Activated CD4-positive, alpha-beta T cell treated with anti-CD3 and anti-CD28 coated beads, Interleukin-2, amount 10 ng/mL, durations not matched to agents 7 days and 5 days (primary cell): ENCODE measurements around the gene RCOR1. TPM values are rescaled to one million over a fixed set of nuclear protein-coding genes. Genes with fewer than 3 reads are reported as not detected.
"Not testable (repeated sequence)": the region's sequence is repeated elsewhere in the genome, so short reads cannot be mapped to it uniquely, and the experiment has no call there.

ENCODE experiments used
- CTCF ChIA-PET: fragments of 350-600 bp; sonication (Branson Sonifier 250); formaldehyde crosslinking; loops from one replicate; lab custom pipeline; 2021; ENCODE audit warnings: antibody characterized with exemption; lab: Charles Lee
- POLR2A ChIA-PET: fragments of 350-600 bp; sonication (Branson Sonifier 250); formaldehyde crosslinking; loops from one replicate; lab custom pipeline; 2021; ENCODE audit warnings: antibody characterized with exemption; lab: Charles Lee
- DNase-seq: peaks from one replicate; pipeline ENCODE4 v3.0.0-alpha.2; 2020
- H3K27ac Mint-ChIP-seq: one replicate; pipeline ENCODE4 v1.8.0; 2021; ENCODE audit warnings: mild to moderate bottlenecking, moderate library complexity, mixed read lengths
- H3K27me3 Mint-ChIP-seq: one replicate; pipeline ENCODE4 v1.8.0; 2021; ENCODE audit warnings: mixed read lengths
- H3K36me3 Mint-ChIP-seq: one replicate; pipeline ENCODE4 v1.8.0; 2021; ENCODE audit warnings: low read depth, mixed read lengths
- H3K4me1 Mint-ChIP-seq: one replicate; pipeline ENCODE4 v1.8.0; 2021; ENCODE audit warnings: mixed read lengths
- H3K4me3 Mint-ChIP-seq: one replicate; pipeline ENCODE4 v1.8.0; 2021; ENCODE audit warnings: mild to moderate bottlenecking, moderate library complexity, mixed read lengths
- H3K9me3 Mint-ChIP-seq: one replicate; pipeline ENCODE4 v1.8.0; 2021; ENCODE audit warnings: mixed read lengths
- total RNA-seq, 2 experiments: library from RNA; stranded (reverse); gene quantifications; one replicate each; pipeline ENCODE4 v1.2.3, GENCODE V29; 2021

Gene RCOR1
- total RNA-seq, result 10 to 100 TPM; 21.7 to 23.7 TPM

DNA sequence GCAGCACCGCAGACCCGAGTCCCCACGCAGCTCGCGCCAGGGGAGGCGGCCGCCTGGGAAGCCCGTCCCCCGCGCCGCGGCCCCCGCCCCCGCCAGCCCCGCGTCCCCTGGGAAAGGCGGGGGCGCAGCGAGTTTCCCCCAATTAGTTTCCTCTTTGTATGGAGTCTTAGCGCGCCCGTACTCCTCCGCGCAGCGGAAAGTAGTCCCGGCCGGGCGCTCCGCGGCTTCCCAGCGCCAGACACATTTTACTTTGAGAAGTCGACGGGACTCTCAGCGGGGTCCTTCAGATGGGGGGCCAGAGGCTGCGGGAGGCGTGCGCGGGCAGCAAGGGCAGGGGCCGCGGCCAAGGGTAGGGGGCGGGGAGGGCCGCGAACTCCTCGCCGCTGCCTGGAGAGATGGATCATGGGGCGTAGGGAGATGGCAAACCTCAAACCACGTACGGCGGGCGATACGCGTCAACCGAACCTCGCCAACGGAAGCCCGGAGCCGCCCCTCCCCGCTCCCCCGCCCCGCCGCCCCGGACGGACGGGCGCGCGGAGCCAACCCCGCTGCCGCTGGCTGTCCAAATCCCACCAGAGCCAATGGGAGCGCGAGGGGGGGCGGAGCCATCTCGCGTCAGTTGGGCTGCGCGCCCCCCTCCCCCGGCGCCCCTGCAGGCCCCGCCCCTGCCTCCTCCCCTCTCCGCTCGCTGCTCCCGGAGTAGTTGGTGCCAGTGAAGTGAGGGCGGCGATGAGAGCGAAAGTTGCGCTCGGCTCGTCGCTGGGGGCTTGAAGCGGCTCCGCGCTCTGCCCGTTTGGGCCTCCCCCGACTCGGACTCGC lies at the start of gene RCOR1:
TSS of gene RCOR1 (plus strand) at position 706 of the 819 bp plus-strand sequence. CDS start 238 bp downstream, outside the sequence.
- CTCF ChIA-PET, result no interaction called here

DNA sequence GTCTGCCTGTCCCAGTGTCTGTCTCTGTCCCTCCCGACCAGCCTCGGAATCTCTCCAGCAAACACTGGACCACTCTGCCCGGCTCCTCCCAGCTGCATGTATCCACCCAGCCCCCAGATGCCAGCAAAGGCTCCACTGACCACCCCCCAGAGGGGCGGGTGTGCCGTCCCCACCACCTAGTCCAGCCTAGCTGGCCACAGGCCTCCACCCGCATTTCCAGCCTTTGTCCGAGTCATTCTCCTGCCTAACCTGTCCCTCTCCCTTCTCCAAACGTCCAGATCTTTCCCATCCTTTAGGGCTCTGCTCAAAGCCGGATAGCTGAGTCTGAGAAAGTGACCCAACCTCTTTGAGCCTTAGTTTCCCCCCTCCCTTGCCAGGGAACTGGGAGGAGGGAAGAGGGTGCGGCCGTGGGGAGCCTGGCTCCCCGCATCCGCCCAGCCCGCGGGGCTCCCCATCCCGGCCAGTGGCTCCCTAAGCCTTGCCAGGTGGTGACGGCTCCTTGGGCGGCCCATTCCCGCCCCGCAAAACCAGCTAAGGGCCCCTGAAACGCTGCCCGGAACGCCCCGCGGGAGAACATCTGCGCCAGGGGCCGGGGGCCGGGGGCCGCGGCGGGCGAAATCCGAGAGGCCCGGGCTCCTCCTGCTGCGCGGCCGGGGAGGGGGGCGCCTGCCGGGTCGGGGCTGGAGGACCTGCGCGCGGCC lies 48.3 kb upstream of the RCOR1 start:
- Mint-ChIP-seq H3K4me3 (peak overlapping the region; percentile 19), H3K36me3 (no peaks in the 10 kb centered on the region), H3K4me1 (peaks cover 6% of the 10 kb centered on the region), H3K9me3 (peaks cover 5% of the 10 kb centered on the region), H3K27me3 (peaks cover 42% of the 10 kb centered on the region), H3K27ac (no peak overlapping the region)
- CTCF ChIA-PET, result interaction anchor here (0.8 to 1.9 kb wide), 2 partner anchors 19 to 51 kb away, joined by 3 to 4 read pairs; no protein-coding TSS in a partner anchor
- no peak for DNase-seq
- POLR2A ChIA-PET, result no interaction called here

More for the DNA sequence above, at the start of gene RCOR1:
- Mint-ChIP-seq H3K4me1 (peaks cover 25% of the 10 kb centered on the region), H3K27me3 (peaks cover 2% of the 10 kb centered on the region), H3K36me3 (peaks cover 5% of the 10 kb centered on the region), H3K27ac (peak within 1 kb of the TSS; percentile 97), H3K9me3 (no peaks in the 10 kb centered on the region), H3K4me3 (peak within 1 kb of the TSS; percentile 92)
- DNase-seq, result peak; percentile 98
- POLR2A ChIA-PET, result no interaction called here

DNA sequence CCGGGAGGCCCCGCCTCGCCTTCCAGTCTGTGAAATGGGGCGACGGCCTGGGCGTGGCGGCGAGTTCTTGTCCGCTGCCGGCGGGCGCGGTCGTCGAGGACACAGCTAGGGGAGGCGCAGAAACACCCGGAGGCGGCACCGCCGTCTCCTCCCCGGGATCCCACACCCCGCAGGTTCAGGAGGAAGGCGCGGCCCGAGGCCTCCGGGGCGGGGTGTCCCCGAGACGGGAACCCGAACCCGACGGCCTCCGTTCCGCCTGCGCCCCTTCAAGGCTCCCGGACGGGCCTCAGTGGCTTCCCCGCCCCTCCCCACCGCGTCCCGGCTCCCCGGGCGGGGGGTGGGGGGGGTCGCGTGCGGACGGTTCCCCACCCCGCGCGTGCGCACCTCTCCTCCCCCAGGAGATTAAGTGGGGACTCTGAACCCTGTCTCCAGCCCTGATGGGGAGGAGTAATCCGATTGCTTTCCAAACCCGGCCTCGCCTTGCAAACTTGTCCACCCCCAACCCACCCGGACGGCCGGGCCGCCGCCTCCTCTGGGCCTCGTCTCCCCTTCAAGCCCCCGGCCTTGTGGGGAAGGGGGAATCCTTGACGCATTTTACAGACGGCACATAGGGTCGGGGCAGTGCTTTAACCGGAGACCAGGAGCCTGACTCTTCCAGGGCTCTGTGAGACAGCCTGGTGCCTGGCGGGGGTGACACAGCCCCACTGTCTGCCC lies 47.5 kb upstream of the RCOR1 start:
- Mint-ChIP-seq H3K27ac (no peak overlapping the region), H3K36me3 (no peaks in the 10 kb centered on the region), H3K27me3 (peaks cover 42% of the 10 kb centered on the region), H3K9me3 (peaks cover 5% of the 10 kb centered on the region), H3K4me1 (peaks cover 6% of the 10 kb centered on the region), H3K4me3 (peak overlapping the region; percentile 17)
- ChIA-PET CTCF (interaction anchor here (0.6 to 1.9 kb wide), 3 partner anchors 20 to 854 kb away, joined by 3 to 4 read pairs (median 3); no protein-coding TSS in a partner anchor), POLR2A (no interaction called here)
- peak; percentile 50 for DNase-seq

DNA sequence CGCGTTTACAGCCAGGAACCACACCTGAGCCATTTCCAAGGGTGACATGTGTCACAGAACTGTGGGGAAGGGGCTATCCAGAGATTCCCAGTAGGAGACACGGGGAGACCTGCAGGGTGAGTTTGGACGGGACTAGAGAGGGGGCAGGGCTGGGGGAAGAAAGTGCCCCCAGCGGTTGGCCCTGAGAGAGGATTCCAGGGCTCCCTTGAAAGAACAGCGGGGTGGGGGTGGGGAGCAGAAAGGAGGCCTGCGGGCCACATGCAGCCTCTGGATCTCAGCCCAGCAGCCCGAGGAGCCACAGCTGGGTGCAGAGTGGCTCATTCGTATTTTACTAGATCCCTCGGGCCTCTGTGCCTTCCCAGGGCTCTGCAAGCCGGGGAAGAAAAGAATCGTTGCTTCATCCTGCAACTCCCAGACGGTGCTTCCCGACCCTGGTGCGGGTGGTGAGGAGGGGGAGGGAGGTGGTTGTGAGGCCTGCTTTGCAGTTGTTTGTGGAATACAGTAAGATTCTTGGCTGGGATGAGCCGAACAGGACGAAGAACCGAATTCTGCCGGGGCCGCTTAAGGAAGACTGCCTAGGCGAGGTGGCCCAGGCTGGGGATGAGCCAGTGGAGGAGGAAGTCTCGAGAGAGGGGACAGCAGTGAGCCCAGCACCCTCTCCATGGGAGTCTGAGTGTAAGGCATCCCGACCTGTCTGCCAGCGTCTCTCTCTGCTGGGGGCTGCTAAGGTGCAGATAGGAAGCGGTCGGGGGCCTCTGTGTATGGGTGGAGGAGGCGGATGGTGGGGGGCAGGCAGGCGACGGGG lies 46.8 kb upstream of the RCOR1 start:
- Mint-ChIP-seq H3K27me3 (peaks cover 44% of the 10 kb centered on the region), H3K9me3 (peaks cover 5% of the 10 kb centered on the region), H3K27ac (no peak overlapping the region), H3K4me3 (peak overlapping the region; percentile 17), H3K4me1 (peaks cover 6% of the 10 kb centered on the region), H3K36me3 (no peaks in the 10 kb centered on the region)
- DNase-seq, result no peak
- ChIA-PET CTCF (interaction anchor here (0.6 to 1.0 kb wide), 2 partner anchors 24 to 899 kb away, joined by 3 to 4 read pairs; no protein-coding TSS in a partner anchor), POLR2A (no interaction called here)

DNA sequence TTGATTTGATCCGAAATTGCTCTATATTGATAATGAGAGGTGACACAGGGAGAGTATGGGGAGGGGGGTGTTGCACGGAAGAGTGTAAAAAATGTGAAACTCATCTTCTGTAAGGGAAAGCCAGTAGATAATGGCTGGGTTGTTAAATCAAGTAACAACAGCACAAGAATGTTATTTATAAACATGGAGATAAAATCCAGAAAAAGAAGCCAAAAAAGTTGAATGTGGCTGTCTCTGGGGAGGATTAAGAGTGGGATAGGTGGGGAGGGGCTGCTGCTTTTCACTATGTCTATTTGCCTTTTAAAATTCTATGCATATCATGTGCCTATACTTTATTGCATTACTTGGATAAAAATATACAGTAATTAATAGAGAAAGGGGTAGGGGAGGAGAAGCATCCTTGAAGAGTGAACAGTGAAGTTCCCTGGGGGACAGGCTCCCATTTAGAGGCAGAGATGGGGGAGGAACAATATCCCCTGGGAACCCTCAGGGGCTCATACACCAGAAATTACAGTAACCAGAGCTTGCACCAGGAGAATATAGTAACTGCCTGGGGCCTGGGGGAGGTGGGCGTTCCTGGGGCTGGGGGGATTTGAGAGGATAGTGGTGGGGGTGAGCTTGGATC lies 43.7 kb upstream of the RCOR1 start:
- H3K9me3 Mint-ChIP-seq, result peaks cover 5% of the 10 kb centered on the region
- H3K4me3 Mint-ChIP-seq, result no peak overlapping the region
- no peaks in the 10 kb centered on the region for H3K36me3 Mint-ChIP-seq
- no peak for DNase-seq
- CTCF ChIA-PET, result interaction anchor here (0.6 to 1.2 kb wide), 2 partner anchors 24 to 46 kb away, joined by 3 read pairs; no protein-coding TSS in a partner anchor
- no peak overlapping the region for H3K27ac Mint-ChIP-seq
- peaks cover 6% of the 10 kb centered on the region for H3K4me1 Mint-ChIP-seq
- H3K27me3 Mint-ChIP-seq, result peaks cover 37% of the 10 kb centered on the region
- POLR2A ChIA-PET, result no interaction called here

DNA sequence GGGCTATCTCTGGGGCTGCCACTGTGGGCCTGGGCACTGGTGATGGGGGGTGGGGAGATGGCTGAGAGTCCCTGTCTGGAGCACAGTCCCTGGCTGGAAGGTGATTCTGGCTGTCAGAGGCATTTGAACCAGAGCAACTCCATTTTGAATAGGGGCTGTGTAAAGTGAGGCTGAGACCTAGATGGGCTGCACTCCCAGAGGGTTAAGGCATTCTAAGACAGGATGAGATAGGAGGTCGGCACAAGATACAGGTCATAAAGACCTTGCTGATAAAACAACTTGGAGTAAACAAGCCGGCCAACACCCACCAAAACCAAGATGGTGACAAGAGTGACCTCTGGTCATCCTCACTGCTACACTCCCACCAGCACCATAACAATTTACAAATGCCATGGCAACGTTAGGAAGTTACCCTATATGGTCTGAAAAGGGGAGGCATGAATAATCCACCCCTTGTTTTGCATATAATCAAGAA lies 41.5 kb upstream of the RCOR1 start:
- H3K4me1 Mint-ChIP-seq, CTCF ChIA-PET, H3K9me3 Mint-ChIP-seq, H3K4me3 Mint-ChIP-seq, H3K27ac Mint-ChIP-seq, DNase-seq, POLR2A ChIA-PET, H3K36me3 Mint-ChIP-seq: not testable (repeated sequence)
- peaks cover 22% of the 10 kb centered on the region for H3K27me3 Mint-ChIP-seq

DNA sequence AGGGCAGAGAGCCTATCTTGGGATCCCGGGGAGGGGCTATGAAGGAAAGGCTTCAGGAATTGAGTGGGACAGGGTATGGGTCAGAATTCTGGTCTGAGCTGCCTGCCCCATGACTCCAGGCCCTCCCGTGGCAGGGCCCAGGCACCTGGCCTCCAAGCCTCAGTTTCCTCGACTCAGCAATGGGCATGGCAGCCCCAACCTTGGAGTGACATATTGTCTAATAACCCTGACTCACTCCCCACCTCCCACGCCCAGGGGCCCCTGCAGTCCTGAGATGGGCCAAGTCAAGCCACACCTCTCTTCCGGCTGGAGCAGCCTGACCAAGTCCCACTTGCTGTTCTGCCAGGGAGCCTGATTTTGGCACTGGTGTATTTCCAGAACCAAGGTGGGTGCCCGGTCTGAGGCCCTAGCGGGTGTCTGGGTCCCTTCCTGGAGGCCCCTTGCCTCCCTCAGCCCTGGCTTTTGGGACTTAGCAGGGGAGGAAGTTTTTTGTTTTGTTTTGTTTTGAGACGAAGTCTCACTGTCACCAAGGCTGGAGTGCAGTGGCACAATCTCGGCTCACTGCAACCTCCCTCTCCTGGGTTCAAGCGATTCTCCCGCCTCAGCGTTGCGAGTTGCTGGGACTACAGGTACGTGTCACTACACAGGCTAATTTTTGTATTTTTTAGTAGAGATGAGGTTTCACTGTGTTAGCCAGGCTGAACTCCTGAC lies 40.3 kb upstream of the RCOR1 start:
- Mint-ChIP-seq H3K9me3 (peaks cover 5% of the 10 kb centered on the region), H3K27me3 (peaks cover 16% of the 10 kb centered on the region), H3K4me1 (peaks cover 4% of the 10 kb centered on the region), H3K27ac (no peak overlapping the region), H3K4me3 (no peak overlapping the region), H3K36me3 (no peaks in the 10 kb centered on the region)
- ChIA-PET CTCF (no interaction called here), POLR2A (no interaction called here)
- no peak for DNase-seq

DNA sequence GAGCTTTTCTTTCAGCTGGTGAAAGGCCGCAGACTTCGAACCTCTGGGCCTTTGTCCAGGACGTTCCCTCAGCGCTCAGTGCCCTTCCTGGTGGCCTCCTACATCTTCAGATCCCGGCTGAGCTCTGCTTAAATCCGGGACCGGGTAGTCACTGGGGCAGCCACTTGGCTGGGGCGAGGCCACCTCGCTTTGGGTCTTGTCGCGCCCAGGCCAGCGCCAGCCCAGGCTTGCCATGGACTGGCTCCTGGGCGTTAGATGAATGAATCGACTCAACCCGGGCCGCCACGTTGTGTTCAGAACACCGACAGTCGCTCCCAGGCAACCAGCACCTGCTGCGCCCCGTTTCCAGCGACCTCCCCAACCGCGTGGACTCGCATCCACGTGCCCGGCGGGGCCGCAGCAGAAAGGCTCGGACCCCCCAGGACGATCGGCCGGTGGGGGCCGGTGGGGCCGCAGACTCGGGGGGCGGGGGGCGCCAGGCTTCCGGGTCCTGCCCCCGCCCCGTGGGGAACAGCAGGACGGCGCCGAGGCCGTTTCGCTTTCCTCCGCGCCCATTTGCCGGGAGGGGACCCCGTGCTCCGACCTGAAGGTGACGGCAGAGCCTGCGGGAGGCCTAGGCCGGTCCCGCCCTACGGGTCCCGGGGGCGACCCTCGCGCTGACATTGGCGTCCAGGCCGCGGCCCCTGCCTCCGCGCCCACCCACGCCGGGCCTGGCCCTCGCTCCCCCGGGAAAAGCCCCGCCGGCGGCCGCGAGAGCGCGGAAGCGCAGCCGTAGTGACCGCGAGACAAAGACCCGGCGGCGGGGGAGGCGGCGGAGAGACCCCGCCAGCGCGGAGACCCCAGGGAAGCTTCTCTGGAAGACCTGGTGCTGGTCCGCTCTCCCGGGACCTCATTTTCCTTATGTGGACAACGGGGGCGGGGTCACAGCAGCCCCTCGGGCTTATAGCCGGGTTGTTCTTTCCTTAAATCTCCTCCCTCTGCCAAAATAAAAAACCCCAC lies 37.3 kb upstream of the RCOR1 start:
- Mint-ChIP-seq H3K9me3 (no peaks in the 10 kb centered on the region), H3K27me3 (peaks cover 2% of the 10 kb centered on the region), H3K4me1 (peaks cover 4% of the 10 kb centered on the region), H3K36me3 (no peaks in the 10 kb centered on the region), H3K27ac (peak overlapping the region; percentile 50), H3K4me3 (peak overlapping the region; percentile 74)
- ChIA-PET CTCF (interaction anchor here (1.3 kb wide), 1 partner anchor 18 kb away, joined by 3 read pairs; no protein-coding TSS in a partner anchor), POLR2A (no interaction called here)
- peak; percentile 62 for DNase-seq

DNA sequence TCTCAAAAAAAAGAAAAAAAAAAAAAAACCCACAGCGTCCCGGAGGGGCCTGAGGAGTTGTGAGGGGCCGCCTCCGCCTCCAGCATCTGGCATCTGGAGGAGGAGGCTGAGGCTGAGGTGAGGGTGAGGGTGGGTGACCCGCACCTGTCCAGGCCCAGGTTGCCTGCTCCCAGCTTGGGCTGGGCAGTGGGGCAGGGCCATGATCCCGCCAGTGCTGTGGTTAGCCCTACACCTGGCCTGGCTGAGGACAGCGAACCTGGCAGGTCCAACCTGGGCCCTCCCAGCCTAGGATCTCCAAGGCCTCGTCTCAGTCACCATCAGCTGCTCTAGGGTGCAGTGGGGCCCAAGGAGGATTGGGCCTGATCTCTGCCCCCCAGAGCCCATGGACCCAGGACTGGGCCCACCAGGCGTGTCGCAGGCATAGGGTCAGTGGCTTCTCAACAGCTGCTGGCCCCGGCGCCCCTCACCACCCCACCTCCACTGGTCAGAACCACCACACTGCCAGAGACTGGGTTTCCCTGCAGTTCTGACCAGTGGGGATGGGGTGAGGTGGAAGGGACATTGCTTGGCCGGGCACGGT lies 36.3 kb upstream of the RCOR1 start:
- DNase-seq, result no peak
- no peaks in the 10 kb centered on the region for H3K27me3 Mint-ChIP-seq
- H3K27ac Mint-ChIP-seq, result no peak overlapping the region
- peak overlapping the region; percentile 43 for H3K4me3 Mint-ChIP-seq
- H3K36me3 Mint-ChIP-seq, result no peaks in the 10 kb centered on the region
- H3K9me3 Mint-ChIP-seq, result no peaks in the 10 kb centered on the region
- ChIA-PET POLR2A (no interaction called here), CTCF (interaction anchor here (0.6 to 1.3 kb wide), 4 partner anchors 8 to 38 kb away, joined by 3 to 6 read pairs (median 3); no protein-coding TSS in a partner anchor)
- H3K4me1 Mint-ChIP-seq, result peaks cover 5% of the 10 kb centered on the region
